Measurements from ENCODE around the gene SCAPER. TPM values are rescaled to one million over a fixed set of nuclear protein-coding genes. Genes with fewer than 3 reads are reported as not detected.

Gene SCAPER
- total RNA-seq, 1 experiment from 2014 or later = 7.4 TPM

DNA sequence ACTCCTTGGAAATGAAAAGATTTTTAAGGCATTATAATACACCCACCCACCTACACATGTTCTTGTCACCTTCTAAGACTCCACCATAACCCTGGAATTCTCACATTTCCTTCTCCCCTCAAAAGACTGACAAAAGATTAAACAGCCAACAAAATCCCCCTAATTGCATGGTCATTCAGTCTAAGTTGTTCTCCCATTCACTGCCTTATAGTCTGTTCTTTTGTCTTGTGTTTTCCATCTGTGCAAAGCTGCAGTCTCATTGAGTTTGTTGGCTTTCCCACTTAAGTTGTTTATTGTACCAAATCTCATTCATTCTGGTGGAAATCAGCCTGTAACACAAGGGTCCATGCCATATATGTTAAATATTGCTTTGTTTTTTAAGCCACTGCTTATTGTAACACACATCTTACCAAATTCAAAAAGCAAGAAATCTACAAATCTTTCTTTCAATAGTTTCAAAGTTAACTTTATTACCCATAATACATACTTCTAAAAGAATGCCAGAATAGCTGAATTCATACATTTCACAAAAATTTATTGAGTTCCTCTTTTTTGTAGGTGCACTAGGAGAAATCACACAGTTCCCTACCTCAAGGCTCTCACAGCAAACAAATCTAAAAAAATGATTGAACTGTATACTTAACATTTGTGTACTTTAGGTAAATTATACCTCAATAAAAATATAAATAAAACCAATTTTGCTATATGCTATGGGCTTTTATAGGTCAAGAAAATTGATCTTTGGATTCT is 24.0 kb upstream of the SCAPER start:
- no peak overlapping the region for H3K56ac ChIP-seq (ENCODE audit: insufficient read length, low read depth, low read length)
- peaks cover 6% of the 10 kb centered on the region; the same call in 1 of the 2 replicates for H3K79me2 ChIP-seq (ENCODE audit: insufficient read depth, low read length)
- no peak overlapping the region for H2AK5ac ChIP-seq (ENCODE audit: insufficient read length, low read length)
- no peaks in the 10 kb centered on the region for H3K23me2 ChIP-seq (ENCODE audit: insufficient read length, low read depth, low read length, poor library complexity, severe bottlenecking)
- H3K9ac ChIP-seq (ENCODE audit: extremely low read depth, insufficient read length, low read length) = no peak overlapping the region
- no peak overlapping the region for H4K8ac ChIP-seq (replicated peaks; ENCODE audit: insufficient read length, low read depth, low read length)
- H2BK5ac ChIP-seq (ENCODE audit: insufficient read length, low read length) = no peak overlapping the region
- H2BK12ac ChIP-seq (ENCODE audit: insufficient read length, low read depth, low read length) = no peak overlapping the region
- H2BK20ac ChIP-seq (ENCODE audit: low read depth, low read length, poor library complexity, severe bottlenecking) = no peak overlapping the region
- H2BK120ac ChIP-seq (ENCODE audit: low read depth, low read length, poor library complexity, severe bottlenecking) = no peak overlapping the region
- Mint-ChIP-seq H3K9me3 (no peaks in the 10 kb centered on the region; a peak in 1 of 5 replicates), H3K4me3 (no peak overlapping the region), H3K27ac (no peak overlapping the region), H3K36me3 (ENCODE audit: insufficient read depth in 1 of 3, low read depth in 3 of 3) (peaks cover 5 to 15% (median 13%) of the 10 kb centered on the region in 3 experiments; a peak in 6 of 7 replicates), H3K4me1 (peaks cover 26 to 29% of the 10 kb centered on the region in 2 experiments), H3K27me3 (ENCODE audit: low read depth) (peaks cover 1% of the 10 kb centered on the region; the same call in 1 of the 2 replicates)
- H3K23ac ChIP-seq (ENCODE audit: insufficient read length, low read depth, low read length) = no peak overlapping the region
- no peak for DNase-seq
- no peak overlapping the region for H3T11ph ChIP-seq (ENCODE audit: low read length)
- H3K27me3 ChIP-seq (ENCODE audit: insufficient read depth, low read length) = no peaks in the 10 kb centered on the region
- no peak overlapping the region for H3K14ac ChIP-seq (ENCODE audit: insufficient read depth, low read length)
- no peak overlapping the region for H3K18ac ChIP-seq (ENCODE audit: insufficient read length, low read depth, low read length)
- no peak overlapping the region for H3K27ac ChIP-seq (ENCODE audit: insufficient read length, low read depth, low read length)
- no peaks in the 10 kb centered on the region for H3K79me1 ChIP-seq (ENCODE audit: insufficient read depth, low read depth, low read length, poor library complexity, severe bottlenecking)
- H4K5ac ChIP-seq (ENCODE audit: insufficient read length, low read depth, low read length) = no peak overlapping the region
- H3K4ac ChIP-seq (ENCODE audit: low read depth, low read length) = no peak overlapping the region
- TF ChIP-seq, protein P1, sequence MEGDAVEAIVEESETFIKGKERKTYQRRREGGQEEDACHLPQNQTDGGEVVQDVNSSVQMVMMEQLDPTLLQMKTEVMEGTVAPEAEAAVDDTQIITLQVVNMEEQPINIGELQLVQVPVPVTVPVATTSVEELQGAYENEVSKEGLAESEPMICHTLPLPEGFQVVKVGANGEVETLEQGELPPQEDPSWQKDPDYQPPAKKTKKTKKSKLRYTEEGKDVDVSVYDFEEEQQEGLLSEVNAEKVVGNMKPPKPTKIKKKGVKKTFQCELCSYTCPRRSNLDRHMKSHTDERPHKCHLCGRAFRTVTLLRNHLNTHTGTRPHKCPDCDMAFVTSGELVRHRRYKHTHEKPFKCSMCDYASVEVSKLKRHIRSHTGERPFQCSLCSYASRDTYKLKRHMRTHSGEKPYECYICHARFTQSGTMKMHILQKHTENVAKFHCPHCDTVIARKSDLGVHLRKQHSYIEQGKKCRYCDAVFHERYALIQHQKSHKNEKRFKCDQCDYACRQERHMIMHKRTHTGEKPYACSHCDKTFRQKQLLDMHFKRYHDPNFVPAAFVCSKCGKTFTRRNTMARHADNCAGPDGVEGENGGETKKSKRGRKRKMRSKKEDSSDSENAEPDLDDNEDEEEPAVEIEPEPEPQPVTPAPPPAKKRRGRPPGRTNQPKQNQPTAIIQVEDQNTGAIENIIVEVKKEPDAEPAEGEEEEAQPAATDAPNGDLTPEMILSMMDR (conservative IDR thresholded peaks at IDR 0.05) = no peak
- no peak overlapping the region for H2BK15ac ChIP-seq (ENCODE audit: low read depth, low read length)
- no peaks in the 10 kb centered on the region for H4K20me1 ChIP-seq (ENCODE audit: control insufficient read depth, insufficient read depth, insufficient read length)
- no peak overlapping the region for H2AFZ ChIP-seq (ENCODE audit: low read length)
- no peaks in the 10 kb centered on the region for H3K4me1 ChIP-seq (ENCODE audit: insufficient read depth, low read length)
- no peaks in the 10 kb centered on the region for H3K9me3 ChIP-seq (ENCODE audit: control insufficient read depth, low read depth, low read length)
- no peak overlapping the region for H4K91ac ChIP-seq (ENCODE audit: insufficient read length, low read depth, low read length)
- H3K4me2 ChIP-seq (ENCODE audit: insufficient read depth, insufficient read length, low read length) = no peak overlapping the region

All from H9 (cell line).